Stimulated activated naive CD4-positive, alpha-beta T cell (primary cell): ENCODE results near the gene CEBPA.

Source experiments
- DNase-seq, 6 experiments: peaks; one replicate each; lab custom pipeline; 2025; lab: John Stamatoyannopoulos, UW

The CEBPA gene

GRCh38 chr19:33302175-33302973 lies at the start of gene CEBPA:
TSS of gene CEBPA (minus strand) at chr19:33302534. CDS start at chr19:33302414, 120 bp downstream.
- DNase-seq = peak in 1 of 6 experiments; percentile 15

GRCh38 chr19:33350538-33351309 lies 48.4 kb upstream of the CEBPA start:
- DNase-seq = no peak

GRCh38 chr19:33349319-33350289 lies 47.3 kb upstream of the CEBPA start:
- DNase-seq = no peak

GRCh38 chr19:33348301-33349010 lies 46.1 kb upstream of the CEBPA start:
- DNase-seq = no peak

GRCh38 chr19:33347300-33347699 lies 45.0 kb upstream of the CEBPA start:
- no peak for DNase-seq

GRCh38 chr19:33346665-33347064 lies 44.3 kb upstream of the CEBPA start:
- DNase-seq = no peak

GRCh38 chr19:33345163-33345562 lies 42.8 kb upstream of the CEBPA start:
- DNase-seq = no peak

- DNase-seq = no peak
Measured at GRCh38 chr19:33344573-33344925, 42.2 kb upstream of the CEBPA start.

- DNase-seq = no peak
Measured at GRCh38 chr19:33343859-33344572, 41.7 kb upstream of the CEBPA start.

- DNase-seq = no peak
Measured at GRCh38 chr19:33343301-33343700, 41.0 kb upstream of the CEBPA start.

- DNase-seq = no peak
Measured at GRCh38 chr19:33340991-33341390, 38.7 kb upstream of the CEBPA start.

- no peak for DNase-seq
Measured at GRCh38 chr19:33339016-33339984, 37.0 kb upstream of the CEBPA start.

GRCh38 chr19:33335446-33335845 lies 33.1 kb upstream of the CEBPA start:
- DNase-seq = no peak

- no peak for DNase-seq
Measured at GRCh38 chr19:33334271-33334670, 31.9 kb upstream of the CEBPA start.

GRCh38 chr19:33333642-33334041 lies 31.3 kb upstream of the CEBPA start:
- no peak for DNase-seq

GRCh38 chr19:33333151-33333550 lies 30.8 kb upstream of the CEBPA start:
- DNase-seq = no peak

- no peak for DNase-seq
Measured at GRCh38 chr19:33332248-33332647, 29.9 kb upstream of the CEBPA start.

GRCh38 chr19:33329736-33330135 lies 27.4 kb upstream of the CEBPA start:
- no peak for DNase-seq

GRCh38 chr19:33329060-33329459 lies 26.7 kb upstream of the CEBPA start:
- DNase-seq = no peak

- DNase-seq = no peak
Measured at GRCh38 chr19:33325920-33326319, 23.6 kb upstream of the CEBPA start.
